K562 (cell line): ENCODE measurements around the gene LLGL1. TPM values are rescaled to one million over a fixed set of nuclear protein-coding genes. Genes with fewer than 3 reads are reported as not detected.

Experiments
- ATAC-seq: fragments of 200-7000 bp; cut with Tn5 transposase; 3 replicates; pipeline ENCODE4 v1.9.1; 2020; ENCODE audit warnings: moderate library complexity
- BruUV-seq: library from RNA; stranded (reverse); fragments of 400-500 nt; replicated peaks from 2 replicates; lab custom pipeline; 2021; lab: Mats Ljungman, UMichigan
- CTCF ChIA-PET: fragments of 300-600 bp; formaldehyde crosslinking; extraction: SDS; loops from one replicate; lab custom pipeline; 2021; ENCODE audit warnings: low intra/inter-chr PET ratio; lab: Yijun Ruan, JAX
- POLR2A ChIA-PET: fragments of 300-600, 350-650 bp; sonication (Branson Sonifier 250); formaldehyde crosslinking; extraction: SDS; loops from one replicate; lab custom pipeline; 2021; ENCODE audit warnings: antibody characterized with exemption, inconsistent platforms; lab: Yijun Ruan, JAX
- DNase-seq, 4 experiments: peaks; one replicate each; pipeline versions ENCODE4 v3.0.0 to v3.0.0-alpha.2; 2011 to 2018; ENCODE audit warnings: low spot score in 3 of 4, mixed read lengths in 3 of 4; ENCODE audit errors: extremely low read depth in 1 of 4
- FAIRE-seq: peaks from 2 replicates; lab custom pipeline; 2011; peaks lifted over from hg19 to GRCh38; lab: Jason Lieb, UNC
- H2AFZ ChIP-seq: 2 replicates; pipeline ENCODE4 v1.6.0; 2011; ENCODE audit warnings: low read depth, low read length, control low read depth, inconsistent platforms
- H3K27ac ChIP-seq: fragments of 200-600 bp; 3 replicates; pipeline ENCODE4 v1.8.0; 2011; ENCODE audit warnings: low read depth, mild to moderate bottlenecking, control low read depth, inconsistent platforms, low read length, moderate library complexity, mixed read lengths; ENCODE audit errors: extremely low read depth
- H3K27me3 ChIP-seq, 2 experiments: fragments of 300-600 bp in 1 of 2; 2 replicates in 1 of 2; 3 replicates in 1 of 2; pipeline versions ENCODE4 v1.6.0 to v1.8.0; 2011; ENCODE audit warnings: inconsistent platforms in 2 of 2, low read length in 2 of 2, mild to moderate bottlenecking in 1 of 2, mixed read lengths in 1 of 2, moderate library complexity in 1 of 2; ENCODE audit not compliant: control insufficient read depth in 2 of 2, insufficient read depth in 2 of 2
- H3K36me3 ChIP-seq: fragments of 300-600 bp; 3 replicates; pipeline ENCODE4 v1.8.0; 2011; ENCODE audit warnings: mild to moderate bottlenecking, low read length, inconsistent platforms; ENCODE audit not compliant: control insufficient read depth, insufficient read depth
- H3K4me1 ChIP-seq, 2 experiments: fragments of 200-600 bp in 1 of 2; replicated peaks in 1 of 2; 2 replicates in 1 of 2; 3 replicates in 1 of 2; pipeline versions ENCODE4 v1.5.1 to v1.8.0; 2011; ENCODE audit warnings: inconsistent platforms in 2 of 2, low read length in 2 of 2, mild to moderate bottlenecking in 1 of 2, mixed read lengths in 1 of 2, moderate library complexity in 1 of 2; ENCODE audit not compliant: control insufficient read depth in 2 of 2, insufficient read depth in 2 of 2
- H3K4me2 ChIP-seq: 2 replicates; pipeline ENCODE4 v1.6.1; 2011; ENCODE audit warnings: low read length, control low read depth, inconsistent platforms, mixed read lengths; ENCODE audit not compliant: insufficient read depth
- H3K4me3 ChIP-seq: fragments of 200-600 bp; sonication (generic), shearing (Covaris generic); 2 replicates; pipeline ENCODE4 v1.5.1; 2016; ENCODE audit warnings: control low read depth, inconsistent platforms
- H3K79me2 ChIP-seq: fragments of 200-600 bp; 3 replicates; pipeline ENCODE4 v1.8.0; 2011; ENCODE audit warnings: low read length, inconsistent platforms; ENCODE audit not compliant: control insufficient read depth, insufficient read depth
- H3K9ac ChIP-seq, 2 experiments: 2 replicates each; pipeline versions ENCODE4 v1.6.0 to v1.6.1; 2011; ENCODE audit warnings: low read depth in 2 of 2, low read length in 2 of 2, control low read depth in 1 of 2, inconsistent platforms in 1 of 2, mild to moderate bottlenecking in 1 of 2, mixed read lengths in 1 of 2; ENCODE audit not compliant: insufficient read depth in 1 of 2
- H3K9me1 ChIP-seq: one replicate; pipeline ENCODE4 v1.6.0; 2011; ENCODE audit warnings: inconsistent platforms, mild to moderate bottlenecking, low read length, moderate library complexity; ENCODE audit not compliant: control insufficient read depth, insufficient read depth
- H3K9me3 ChIP-seq: replicated peaks from 2 replicates; pipeline ENCODE4 v1.5.1; 2011; ENCODE audit warnings: low read depth, low read length, inconsistent platforms; ENCODE audit not compliant: control insufficient read depth, insufficient read depth
- H4K20me1 ChIP-seq: replicated peaks from 2 replicates; pipeline ENCODE4 v1.6.1; 2011; ENCODE audit warnings: low read length, inconsistent platforms, mixed read lengths; ENCODE audit not compliant: control insufficient read depth, insufficient read depth
- CEBPG ChIP-seq, 3 experiments: fragments of 200-800 bp in 1 of 3; sonication (Bioruptor generic) in 1 of 3; sonication (generic) in 1 of 3; formaldehyde crosslinking in 1 of 3; IDR thresholded peaks in 2 of 3; conservative IDR thresholded peaks in 1 of 3; 2 replicates each; pipeline versions ENCODE4 v1.6.1 to v1.8.0; 2016 to 2022; ENCODE audit warnings: missing compliant biosample characterization in 2 of 3, missing genetic modification characterization in 2 of 3, mild to moderate bottlenecking in 1 of 3, missing genetic modification reagents in 1 of 3
- HDAC8 ChIP-seq: fragments of 450-650 bp; IDR thresholded peaks from 2 replicates; pipeline ENCODE4 v1.6.1; 2016; ENCODE audit warnings: mild to moderate bottlenecking, missing genetic modification characterization, moderate library complexity, missing compliant biosample characterization
- HINFP ChIP-seq: fragments of 450-650 bp; conservative IDR thresholded peaks from 2 replicates; pipeline ENCODE4 v1.6.1; 2016; ENCODE audit warnings: missing genetic modification characterization, low read depth, mild to moderate bottlenecking, control low read depth, missing compliant biosample characterization
- SNAPC5 ChIP-seq: fragments of 250-450 bp; sonication (Bioruptor Pico); IDR thresholded peaks from 2 replicates; pipeline ENCODE4 v1.8.0; 2021; ENCODE audit warnings: moderate library complexity, mild to moderate bottlenecking, inconsistent platforms
- ZNF407 ChIP-seq: fragments of 450-650 bp; IDR thresholded peaks from 2 replicates; pipeline ENCODE4 v1.6.1; 2016; ENCODE audit warnings: low read depth
- WGBS: fragments of 100-300 bp; shearing (Covaris generic); methylation state at CpG from one replicate; pipeline ENCODE4 v1.1.6; 2016; ENCODE audit warnings: low coverage, mixed read lengths; ENCODE audit not compliant: insufficient coverage; ENCODE audit errors: missing lambda C conversion rate; 5-methylcytosine and 5-hydroxymethylcytosine counted together
- in situ Hi-C: fragments of 300-500 bp; cut with MboI; formaldehyde crosslinking; loops from 4 replicates; pipeline ENCODE4 v1.15.0; 2018; ENCODE audit warnings: inconsistent platforms, mixed read lengths
- intact Hi-C: fragments of 100-400 bp; cut with micrococcal nuclease; formaldehyde crosslinking; loops from 2 replicates; pipeline ENCODE4 v1.14.2; 2022
- polyA plus RNA-seq, 8 experiments: library from polyadenylated mRNA; depleted of rRNA in 4 of 8; stranded (reverse) in 5 of 8; unstranded in 3 of 8; fragments of >200 nt; fragmentation: Nextera tagmentation in 2 of 8; fragmentation: Illumina TruSeq in 1 of 8; extraction: Ambion mirVana in 2 of 8; extraction: Trizol in 1 of 8; gene quantifications; 2 replicates each; pipeline versions ENCODE4 v1.2.1 to v1.2.3, GENCODE V29; 2011 to 2014; ENCODE audit warnings: inconsistent platforms in 1 of 8, missing spikeins in 1 of 8
- total RNA-seq, 7 experiments: library from RNA; depleted of rRNA in 6 of 7; stranded (reverse); fragments of >200 nt in 6 of 7; fragmentation: Illumina TruSeq in 2 of 7; extraction: Trizol in 2 of 7; gene quantifications; 2 replicates each; pipeline versions ENCODE4 v1.2.1 to v1.2.3, GENCODE V29; 2011 to 2021; ENCODE audit warnings: low replicate concordance in 1 of 7

Gene LLGL1
- total and polyA plus RNA-seq, 9 of the 15 experiments (the other 6 are each of a cell fraction or from before 2014, with no cell fraction given), result 0.11 to 12.9 (median 5.3) TPM; not detected in 1

- no peaks in the 10 kb centered on the region for H3K9me3 ChIP-seq
- H4K20me1 ChIP-seq, result no peaks in the 10 kb centered on the region; the same call in 1 of the 2 replicates
- DNase-seq, result no peak
- no peak overlapping the region for H3K27ac ChIP-seq
- H3K27me3 ChIP-seq, result no peaks in the 10 kb centered on the region
- no peak overlapping the region for H3K4me2 ChIP-seq
- intact Hi-C loops, result no loop called here
- H3K4me3 ChIP-seq, result no peak overlapping the region
- no peak for ATAC-seq
- no peaks in the 10 kb centered on the region for H3K79me2 ChIP-seq
- H3K36me3 ChIP-seq, result peaks cover 78% of the 10 kb centered on the region
- CTCF ChIA-PET, result no interaction called here
- in situ Hi-C loops, result no loop called here
- H2AFZ ChIP-seq, result no peak overlapping the region
- H3K9me1 ChIP-seq, result no peaks in the 10 kb centered on the region
- POLR2A ChIA-PET, result interaction anchor here (0.6 kb wide), 1 partner anchor 28 kb away, joined by 4 read pairs; no protein-coding TSS in a partner anchor
- FAIRE-seq, result no peak
- BruUV-seq, result no TSS peak
- 94% methylated on average over 10 of the region's 11 CpGs for WGBS
- no peaks in the 10 kb centered on the region for H3K4me1 ChIP-seq
- H3K9ac ChIP-seq, result peak overlapping the region in 1 of 2 experiments; percentile 31; a peak in 1 of 4 replicates
- TF ChIP-seq SNAPC5 (CRISPR knock-in tag) (no peak), ZNF407 (no peak), HDAC8 (tag) (no peak), HINFP (no peak), CEBPG (CRISPR knock-in tag; IDR thresholded peaks at IDR 0.05) (no peak), CEBPG (tag; conservative IDR thresholded peaks at IDR 0.05 in 1 of 2, IDR thresholded peaks at IDR 0.05 in 1 of 2) (no peak)
Measured at GRCh38 chr17:18285296-18285695, 59.9 kb downstream of the LLGL1 start.
